A673 (cell line): ENCODE data around the gene RRP1B.

Experiments
- CTCF ChIP-seq: fragments of 300-800, 200-600 bp; sonication (generic); conservative IDR thresholded peaks from 2 replicates; pipeline ENCODE4 v1.5.1; 2017; ENCODE audit warnings: low read depth, mild to moderate bottlenecking, antibody characterized with exemption, low read length, moderate library complexity, mixed read lengths
- EZH2 ChIP-seq: fragments of 200-600 bp; sonication (generic); IDR thresholded peaks from 2 replicates; pipeline ENCODE4 v1.6.1; 2017; ENCODE audit warnings: borderline replicate concordance, low read depth, mild to moderate bottlenecking, mixed read lengths, antibody characterized with exemption, low read length; ENCODE audit not compliant: poor library complexity, severe bottlenecking

GRCh38 chr21:43690346-43690745 is 31.0 kb downstream of the RRP1B start:
- TF ChIP-seq CTCF (no peak), EZH2 (no peak)
